Coronary artery (tissue), 2 donors: ENCODE data around the gene UTF1.

Source experiments
- DNase-seq: peaks from one replicate; pipeline ENCODE4 v3.0.0-alpha.2; 2017; ENCODE audit warnings: low spot score
- H3K27ac ChIP-seq, 2 donors: fragments of 200-600 bp; sonication (generic); one replicate each; pipeline ENCODE4 v1.5.1; 2016 to 2019
- H3K4me3 ChIP-seq: fragments of 200-600 bp; sonication (generic); 2 replicates; pipeline ENCODE4 v1.5.1; 2016; ENCODE audit warnings: mild to moderate bottlenecking, moderate library complexity
- CTCF ChIP-seq: fragments of 200-600 bp; sonication (generic); IDR thresholded peaks from one replicate; pipeline ENCODE4 v1.5.1; 2019; ENCODE audit warnings: antibody characterized with exemption

The UTF1 gene

GRCh38 chr10:133200621-133201031 lies 29.4 kb upstream of the UTF1 start:
- H3K27ac ChIP-seq: no peak overlapping the region
- TF ChIP-seq CTCF: no peak
- DNase-seq: no peak
- no peak overlapping the region for H3K4me3 ChIP-seq

GRCh38 chr10:133201151-133201947 lies 28.7 kb upstream of the UTF1 start:
- TF ChIP-seq CTCF: no peak
- Histone ChIP-seq H3K27ac (no peak overlapping the region), H3K4me3 (no peak overlapping the region)
- no peak for DNase-seq

- Histone ChIP-seq H3K4me3 (no peak overlapping the region), H3K27ac (no peak overlapping the region)
- TF ChIP-seq CTCF: no peak
- no peak for DNase-seq
Measured at GRCh38 chr10:133201948-133202725, 27.9 kb upstream of the UTF1 start.

- no peak overlapping the region for H3K27ac ChIP-seq
- H3K4me3 ChIP-seq: no peak overlapping the region
- DNase-seq: no peak
- no peak for TF ChIP-seq CTCF
Measured at GRCh38 chr10:133202778-133203651, 27.0 kb upstream of the UTF1 start.

GRCh38 chr10:133203652-133204195 lies 26.3 kb upstream of the UTF1 start:
- no peak for DNase-seq
- Histone ChIP-seq H3K4me3 (no peak overlapping the region), H3K27ac (no peak overlapping the region)
- TF ChIP-seq CTCF: no peak

- H3K4me3 ChIP-seq: no peak overlapping the region
- H3K27ac ChIP-seq: no peak overlapping the region
- no peak for TF ChIP-seq CTCF
- DNase-seq: no peak
Measured at GRCh38 chr10:133204226-133205015, 25.6 kb upstream of the UTF1 start.
